IPS-18a (cell line): Measurements from ENCODE around the gene UBE2E2.

Experiments used
- H3K27ac ChIP-seq: one replicate; pipeline ENCODE4 v1.5.1; 2013; ENCODE audit warnings: low read length
- H3K27me3 ChIP-seq: one replicate; pipeline ENCODE4 v1.6.1; 2013; ENCODE audit warnings: mild to moderate bottlenecking, low read length; ENCODE audit not compliant: control insufficient read depth, insufficient read depth
- H3K36me3 ChIP-seq: one replicate; pipeline ENCODE4 v1.6.1; 2013; ENCODE audit warnings: low read depth, low read length; ENCODE audit not compliant: control insufficient read depth
- H3K4me1 ChIP-seq: one replicate; pipeline ENCODE4 v1.6.1; 2013; ENCODE audit warnings: low read depth, low read length; ENCODE audit not compliant: control insufficient read depth
- H3K4me3 ChIP-seq: one replicate; pipeline ENCODE4 v1.5.1; 2013; ENCODE audit warnings: low read length
- H3K9ac ChIP-seq: one replicate; pipeline ENCODE4 v1.6.1; 2013; ENCODE audit warnings: mild to moderate bottlenecking, low read length, moderate library complexity
- H3K9me3 ChIP-seq: one replicate; pipeline ENCODE4 v1.6.1; 2013; ENCODE audit warnings: low read depth, low read length; ENCODE audit not compliant: control insufficient read depth

The UBE2E2 gene

GRCh38 chr3:23537101-23537551, 334.0 kb downstream of the UBE2E2 start:
- H3K36me3 ChIP-seq = no peaks in the 10 kb centered on the region
- no peaks in the 10 kb centered on the region for H3K9me3 ChIP-seq
- no peak overlapping the region for H3K27ac ChIP-seq
- H3K27me3 ChIP-seq = no peaks in the 10 kb centered on the region
- no peak overlapping the region for H3K9ac ChIP-seq
- H3K4me1 ChIP-seq = peaks cover 13% of the 10 kb centered on the region
- H3K4me3 ChIP-seq = no peak overlapping the region

- Histone ChIP-seq H3K9ac (no peak overlapping the region), H3K4me1 (peaks cover 13% of the 10 kb centered on the region), H3K4me3 (no peak overlapping the region), H3K9me3 (no peaks in the 10 kb centered on the region), H3K27ac (no peak overlapping the region), H3K36me3 (no peaks in the 10 kb centered on the region), H3K27me3 (no peaks in the 10 kb centered on the region)
These were observed 336.1 kb downstream of the UBE2E2 start for GRCh38 chr3:23539185-23539584.

- Histone ChIP-seq H3K4me3 (no peak overlapping the region), H3K27ac (no peak overlapping the region), H3K9ac (no peak overlapping the region), H3K4me1 (peaks cover 13% of the 10 kb centered on the region), H3K27me3 (no peaks in the 10 kb centered on the region), H3K9me3 (no peaks in the 10 kb centered on the region), H3K36me3 (no peaks in the 10 kb centered on the region)
These were observed 337.5 kb downstream of the UBE2E2 start for GRCh38 chr3:23540600-23540999.

GRCh38 chr3:23542079-23542478, 339.0 kb downstream of the UBE2E2 start:
- Histone ChIP-seq H3K4me3 (no peak overlapping the region), H3K9ac (no peak overlapping the region), H3K27me3 (no peaks in the 10 kb centered on the region), H3K9me3 (no peaks in the 10 kb centered on the region), H3K27ac (no peak overlapping the region), H3K36me3 (no peaks in the 10 kb centered on the region), H3K4me1 (peaks cover 6% of the 10 kb centered on the region)

GRCh38 chr3:23546181-23546580, 343.1 kb downstream of the UBE2E2 start:
- Histone ChIP-seq H3K9ac (no peak overlapping the region), H3K27ac (no peak overlapping the region), H3K36me3 (no peaks in the 10 kb centered on the region), H3K9me3 (no peaks in the 10 kb centered on the region), H3K4me1 (no peaks in the 10 kb centered on the region), H3K27me3 (no peaks in the 10 kb centered on the region), H3K4me3 (no peak overlapping the region)

GRCh38 chr3:23547905-23548650, 345.0 kb downstream of the UBE2E2 start:
- H3K27ac ChIP-seq = no peak overlapping the region
- no peak overlapping the region for H3K4me3 ChIP-seq

GRCh38 chr3:23548706-23549105, 345.6 kb downstream of the UBE2E2 start:
- no peak overlapping the region for H3K4me3 ChIP-seq
- no peaks in the 10 kb centered on the region for H3K36me3 ChIP-seq
- H3K27ac ChIP-seq = no peak overlapping the region
- H3K4me1 ChIP-seq = no peaks in the 10 kb centered on the region
- no peak overlapping the region for H3K9ac ChIP-seq
- no peaks in the 10 kb centered on the region for H3K27me3 ChIP-seq
- no peaks in the 10 kb centered on the region for H3K9me3 ChIP-seq

More at GRCh38 chr3:23547905-23548650, 345.0 kb downstream of the UBE2E2 start:
- H3K9ac ChIP-seq = no peak overlapping the region
- no peaks in the 10 kb centered on the region for H3K4me1 ChIP-seq
- H3K9me3 ChIP-seq = no peaks in the 10 kb centered on the region
- no peaks in the 10 kb centered on the region for H3K36me3 ChIP-seq
- H3K27me3 ChIP-seq = no peaks in the 10 kb centered on the region

GRCh38 chr3:23549148-23549910, 346.2 kb downstream of the UBE2E2 start:
- no peak overlapping the region for H3K9ac ChIP-seq
- H3K9me3 ChIP-seq = no peaks in the 10 kb centered on the region
- H3K27ac ChIP-seq = no peak overlapping the region
- H3K36me3 ChIP-seq = no peaks in the 10 kb centered on the region
- no peaks in the 10 kb centered on the region for H3K27me3 ChIP-seq
- no peaks in the 10 kb centered on the region for H3K4me1 ChIP-seq
- H3K4me3 ChIP-seq = no peak overlapping the region

- Histone ChIP-seq H3K36me3 (no peaks in the 10 kb centered on the region), H3K9me3 (no peaks in the 10 kb centered on the region), H3K27ac (no peak overlapping the region), H3K27me3 (no peaks in the 10 kb centered on the region), H3K4me1 (no peaks in the 10 kb centered on the region), H3K9ac (no peak overlapping the region), H3K4me3 (no peak overlapping the region)
These were observed 347.3 kb downstream of the UBE2E2 start for GRCh38 chr3:23550402-23550801.

- H3K27me3 ChIP-seq = no peaks in the 10 kb centered on the region
- H3K4me3 ChIP-seq = no peak overlapping the region
- H3K9me3 ChIP-seq = no peaks in the 10 kb centered on the region
- H3K9ac ChIP-seq = no peak overlapping the region
- H3K27ac ChIP-seq = no peak overlapping the region
- no peaks in the 10 kb centered on the region for H3K36me3 ChIP-seq
- H3K4me1 ChIP-seq = no peaks in the 10 kb centered on the region
These were observed 349.4 kb downstream of the UBE2E2 start for GRCh38 chr3:23552506-23552905.

- Histone ChIP-seq H3K36me3 (no peaks in the 10 kb centered on the region), H3K27ac (no peak overlapping the region), H3K9me3 (no peaks in the 10 kb centered on the region), H3K4me3 (no peak overlapping the region), H3K27me3 (no peaks in the 10 kb centered on the region), H3K9ac (no peak overlapping the region), H3K4me1 (no peaks in the 10 kb centered on the region)
These were observed 350.2 kb downstream of the UBE2E2 start for GRCh38 chr3:23553353-23553752.
